ENCODE measurements around the gene ACAD11.
"Not testable (repeated sequence)": the region's sequence is repeated elsewhere in the genome, so short reads cannot be mapped to it uniquely, and the experiment has no call there.

The ACAD11 gene

GRCh38 chr3:132650153-132650552, 9.5 kb downstream of the ACAD11 start:
- FAIRE-seq: no peak

GRCh38 chr3:132645058-132645457, 14.6 kb downstream of the ACAD11 start:
- FAIRE-seq: no peak
- no peak for DNase-seq (ENCODE audit: low spot score)

More at GRCh38 chr3:132650153-132650552, 9.5 kb downstream of the ACAD11 start:
- no peak for DNase-seq (ENCODE audit: low spot score)

- DNase-seq (ENCODE audit: low spot score): no peak
- FAIRE-seq: peak; percentile 23
Observed at GRCh38 chr3:132643366-132643765, 16.2 kb downstream of the ACAD11 start.

- DNase-seq (ENCODE audit: low spot score) (no peak), FAIRE-seq (no peak)
Observed at GRCh38 chr3:132642539-132642847, 17.1 kb downstream of the ACAD11 start.

GRCh38 chr3:132641837-132642538, 17.6 kb downstream of the ACAD11 start:
- FAIRE-seq: no peak
- DNase-seq (ENCODE audit: low spot score): peak; percentile 40

GRCh38 chr3:132641427-132641826, 18.2 kb downstream of the ACAD11 start:
- DNase-seq (ENCODE audit: low spot score); FAIRE-seq: not testable (repeated sequence)

GRCh38 chr3:132638706-132639105, 20.9 kb downstream of the ACAD11 start:
- FAIRE-seq (no peak), DNase-seq (ENCODE audit: low spot score) (no peak)

GRCh38 chr3:132637590-132637989, 22.0 kb downstream of the ACAD11 start:
- no peak for FAIRE-seq

GRCh38 chr3:132635052-132635451, 24.6 kb downstream of the ACAD11 start:
- no peak for DNase-seq (ENCODE audit: low spot score)
- FAIRE-seq: no peak

More at GRCh38 chr3:132637590-132637989, 22.0 kb downstream of the ACAD11 start:
- DNase-seq (ENCODE audit: low spot score): no peak

GRCh38 chr3:132630612-132631011, 29.0 kb downstream of the ACAD11 start:
- no peak for FAIRE-seq
- DNase-seq (ENCODE audit: low spot score): no peak

GRCh38 chr3:132629928-132630327, 29.7 kb downstream of the ACAD11 start:
- FAIRE-seq (no peak), DNase-seq (ENCODE audit: low spot score) (peak; percentile 7)

- FAIRE-seq: no peak
- DNase-seq (ENCODE audit: low spot score): no peak
Observed at GRCh38 chr3:132628157-132628556, 31.5 kb downstream of the ACAD11 start.

- no peak for FAIRE-seq
Observed at GRCh38 chr3:132626955-132627354, 32.7 kb downstream of the ACAD11 start.

GRCh38 chr3:132625613-132626012, 34.0 kb downstream of the ACAD11 start:
- DNase-seq (ENCODE audit: low spot score) (no peak), FAIRE-seq (no peak)

More at GRCh38 chr3:132626955-132627354, 32.7 kb downstream of the ACAD11 start:
- DNase-seq (ENCODE audit: low spot score): no peak

- FAIRE-seq (no peak), DNase-seq (ENCODE audit: low spot score) (no peak)
Observed at GRCh38 chr3:132624790-132625189, 34.8 kb downstream of the ACAD11 start.

GRCh38 chr3:132623646-132624045, 36.0 kb downstream of the ACAD11 start:
- no peak for FAIRE-seq
- DNase-seq (ENCODE audit: low spot score): no peak

- no peak for FAIRE-seq
- DNase-seq (ENCODE audit: low spot score): no peak
Observed at GRCh38 chr3:132622761-132623160, 36.8 kb downstream of the ACAD11 start.

- no peak for DNase-seq (ENCODE audit: low spot score)
- no peak for FAIRE-seq
Observed at GRCh38 chr3:132622148-132622547, 37.5 kb downstream of the ACAD11 start.

- DNase-seq (ENCODE audit: low spot score) (no peak), FAIRE-seq (no peak)
Observed at GRCh38 chr3:132616780-132617179, 42.8 kb downstream of the ACAD11 start.

- FAIRE-seq: no peak
- no peak for DNase-seq (ENCODE audit: low spot score)
Observed at GRCh38 chr3:132615881-132616280, 43.7 kb downstream of the ACAD11 start.

GRCh38 chr3:132615301-132615700, 44.3 kb downstream of the ACAD11 start:
- not testable (repeated sequence) for FAIRE-seq; DNase-seq (ENCODE audit: low spot score)

- DNase-seq (ENCODE audit: low spot score); FAIRE-seq: not testable (repeated sequence)
Observed at GRCh38 chr3:132606620-132607019, 53.0 kb downstream of the ACAD11 start.

GRCh38 chr3:132606085-132606484, 53.5 kb downstream of the ACAD11 start:
- FAIRE-seq (no peak), DNase-seq (ENCODE audit: low spot score) (no peak)
